NOMO-1 treated with DMSO at 0.1 percent for 48 hours (cell line): Measurements from ENCODE around the gene ZNF665.
"Not testable (repeated sequence)": the region's sequence is repeated elsewhere in the genome, so short reads cannot be mapped to it uniquely, and the experiment has no call there.

Experiments used
- DNase-seq: peaks from one replicate; lab custom pipeline; 2025; ENCODE audit not compliant: unreplicated experiment; lab: John Stamatoyannopoulos, UW

The ZNF665 gene

GRCh38 chr19:53192771-53193534 is at the start of gene ZNF665:
Gene ZNF665, minus strand, starts transcription at chr19:53193358. Its CDS starts 10,460 bp downstream, at chr19:53182898.
- DNase-seq, result peak; percentile 88

GRCh38 chr19:53237114-53237777 is 44.1 kb upstream of the ZNF665 start:
- no peak for DNase-seq

GRCh38 chr19:53224606-53225005 is 31.4 kb upstream of the ZNF665 start:
- DNase-seq, result no peak

GRCh38 chr19:53222716-53223115 is 29.6 kb upstream of the ZNF665 start:
- DNase-seq, result not testable (repeated sequence)

- no peak for DNase-seq
These were observed 19.7 kb upstream of the ZNF665 start for GRCh38 chr19:53212703-53213320.

GRCh38 chr19:53211554-53211953 is 18.4 kb upstream of the ZNF665 start:
- not testable (repeated sequence) for DNase-seq

GRCh38 chr19:53196777-53197396 is 3.7 kb upstream of the ZNF665 start:
- DNase-seq, result peak; percentile 80

- peak; percentile 79 for DNase-seq
These were observed 2.2 kb upstream of the ZNF665 start for GRCh38 chr19:53195265-53195903.

GRCh38 chr19:53193535-53194222 is 521 bp upstream of the ZNF665 start:
- no peak for DNase-seq

- DNase-seq, result no peak
These were observed 2.9 kb downstream of the ZNF665 start for GRCh38 chr19:53190253-53190652.

GRCh38 chr19:53189691-53190198 is 3.4 kb downstream of the ZNF665 start:
- not testable (repeated sequence) for DNase-seq

- not testable (repeated sequence) for DNase-seq
These were observed 7.8 kb downstream of the ZNF665 start for GRCh38 chr19:53185155-53185882.

GRCh38 chr19:53183146-53183764 is 9.9 kb downstream of the ZNF665 start:
- no peak for DNase-seq

- DNase-seq, result no peak
These were observed 11.0 kb downstream of the ZNF665 start for GRCh38 chr19:53182202-53182601.

GRCh38 chr19:53177986-53178385 is 15.2 kb downstream of the ZNF665 start:
- no peak for DNase-seq

- no peak for DNase-seq
These were observed 20.3 kb downstream of the ZNF665 start for GRCh38 chr19:53172889-53173288.

- no peak for DNase-seq
These were observed 27.5 kb downstream of the ZNF665 start for GRCh38 chr19:53165691-53166091.

GRCh38 chr19:53161123-53161522 is 32.0 kb downstream of the ZNF665 start:
- no peak for DNase-seq

- no peak for DNase-seq
These were observed 32.8 kb downstream of the ZNF665 start for GRCh38 chr19:53160350-53160749.
